GM23248 (cell line): ENCODE data around the gene PPOX.

Experiments used
- EZH2 ChIP-seq: fragments of 200-600 bp; sonication (generic); IDR thresholded peaks from 2 replicates; pipeline ENCODE4 v1.6.1; 2018; ENCODE audit warnings: antibody characterized with exemption, mild to moderate bottlenecking; ENCODE audit not compliant: insufficient read depth, poor library complexity, severe bottlenecking
- EZH2phosphoT487 ChIP-seq: fragments of 200-600 bp; sonication (generic); IDR thresholded peaks from 2 replicates; pipeline ENCODE4 v1.6.1; 2018; ENCODE audit warnings: antibody characterized with exemption, moderate library complexity, mild to moderate bottlenecking, low read depth; ENCODE audit not compliant: insufficient read depth

GRCh38 chr1:161206411-161207140 is 40.4 kb downstream of the PPOX start:
- TF ChIP-seq EZH2phosphoT487 (no peak), EZH2 (no peak)
